SH-SY5Y (cell line): ENCODE results near the gene TPMT.

Experiments used
- GATA2 ChIP-seq: IDR thresholded peaks from 2 replicates; pipeline ENCODE4 v1.6.1; 2011; ENCODE audit warnings: mild to moderate bottlenecking, low read depth, low read length
- GATA3 ChIP-seq: IDR thresholded peaks from 2 replicates; pipeline ENCODE4 v1.6.1; 2011; ENCODE audit warnings: low read depth, mild to moderate bottlenecking, low read length, moderate library complexity

- TF ChIP-seq GATA3: no peak
- no peak for TF ChIP-seq GATA2
Measured at GRCh38 chr6:18203786-18204185, 48.9 kb upstream of the TPMT start.
